ENCODE measurements around the gene ABR.
"Not testable (repeated sequence)": the region's sequence is repeated elsewhere in the genome, so short reads cannot be mapped to it uniquely, and the experiment has no call there.

ABR gene

GRCh38 chr17:1201132-1201702 is 21.4 kb upstream of the ABR start:
- DNase-seq (ENCODE audit: low read depth): no peak

GRCh38 chr17:1199271-1199743 is 19.5 kb upstream of the ABR start:
- DNase-seq (ENCODE audit: low read depth): not testable (repeated sequence)

GRCh38 chr17:1197781-1198490 is 18.2 kb upstream of the ABR start:
- DNase-seq (ENCODE audit: low read depth): no peak

- DNase-seq (ENCODE audit: low read depth): no peak
Measured at GRCh38 chr17:1197379-1197778, 17.6 kb upstream of the ABR start.

- DNase-seq (ENCODE audit: low read depth): no peak
Measured at GRCh38 chr17:1196946-1197345, 17.2 kb upstream of the ABR start.

GRCh38 chr17:1192911-1193699 is 13.3 kb upstream of the ABR start:
- DNase-seq (ENCODE audit: low read depth): no peak

GRCh38 chr17:1190751-1191331 is 11.1 kb upstream of the ABR start:
- DNase-seq (ENCODE audit: low read depth): no peak

GRCh38 chr17:1188812-1189504 is 9.2 kb upstream of the ABR start:
- no peak for DNase-seq (ENCODE audit: low read depth)

GRCh38 chr17:1186923-1187771 is 7.4 kb upstream of the ABR start:
- DNase-seq (ENCODE audit: low read depth): peak; percentile 11

- no peak for DNase-seq (ENCODE audit: low read depth)
Measured at GRCh38 chr17:1186214-1186820, 6.5 kb upstream of the ABR start.

GRCh38 chr17:1183171-1183873 is 3.5 kb upstream of the ABR start:
- DNase-seq (ENCODE audit: low read depth): no peak

GRCh38 chr17:1182811-1183170 is 3.0 kb upstream of the ABR start:
- DNase-seq (ENCODE audit: low read depth): no peak

- no peak for DNase-seq (ENCODE audit: low read depth)
Measured at GRCh38 chr17:1181753-1182137, 2.0 kb upstream of the ABR start.

GRCh38 chr17:1180958-1181752 is 1.4 kb upstream of the ABR start:
- no peak for DNase-seq (ENCODE audit: low read depth)

- no peak for DNase-seq (ENCODE audit: low read depth)
Measured at GRCh38 chr17:1179112-1179817, 516 bp downstream of the ABR start.

- no peak for DNase-seq (ENCODE audit: low read depth)
Measured at GRCh38 chr17:1177016-1177700, 2.6 kb downstream of the ABR start.

- no peak for DNase-seq (ENCODE audit: low read depth)
Measured at GRCh38 chr17:1174263-1174880, 5.4 kb downstream of the ABR start.

Data from HS-27A (cell line).